CD4-positive, alpha-beta memory T cell (primary cell): ENCODE measurements around the gene ACACA. TPM values are rescaled to one million over a fixed set of nuclear protein-coding genes. Genes with fewer than 3 reads are reported as not detected.

ENCODE experiments used
- CTCF ChIA-PET: fragments of 350-600 bp; sonication (Branson Sonifier 250); formaldehyde crosslinking; loops from one replicate; lab custom pipeline; 2021; ENCODE audit warnings: inconsistent platforms; ENCODE audit not compliant: partially characterized antibody; lab: Charles Lee
- POLR2A ChIA-PET: fragments of 350-600 bp; sonication (Branson Sonifier 250); formaldehyde crosslinking; loops from one replicate; lab custom pipeline; 2021; ENCODE audit not compliant: partially characterized antibody; lab: Charles Lee
- DNase-seq, 5 donors: peaks; one replicate each; pipeline versions ENCODE4 v3.0.0 to v3.0.0-alpha.2; 2020 to 2022; ENCODE audit warnings: mixed read lengths in 1 of 5
- H3K27ac ChIP-seq: one replicate; pipeline ENCODE4 v1.7.0; 2013; ENCODE audit warnings: low read depth, low read length
- H3K27me3 ChIP-seq: 2 replicates; pipeline ENCODE4 v1.7.0; 2013; ENCODE audit warnings: mild to moderate bottlenecking, low read length, moderate library complexity; ENCODE audit not compliant: insufficient read depth
- H3K36me3 ChIP-seq: 2 replicates; pipeline ENCODE4 v1.7.0; 2013; ENCODE audit warnings: mild to moderate bottlenecking, low read length, moderate library complexity; ENCODE audit not compliant: insufficient read depth
- H3K4me1 ChIP-seq: 2 replicates; pipeline ENCODE4 v1.7.0; 2013; ENCODE audit warnings: mild to moderate bottlenecking, low read length, moderate library complexity; ENCODE audit not compliant: insufficient read depth
- H3K4me3 ChIP-seq, 2 donors: one replicate each; pipeline ENCODE4 v1.7.0; 2013; ENCODE audit warnings: low read length in 2 of 2, mild to moderate bottlenecking in 1 of 2
- H3K9me3 ChIP-seq, 2 donors: one replicate each; pipeline ENCODE4 v1.7.0; 2013; ENCODE audit warnings: low read length in 2 of 2, control low read depth in 1 of 2; ENCODE audit not compliant: control insufficient read depth in 1 of 2
- H3K27ac Mint-ChIP-seq, 7 donors: one replicate each; pipeline ENCODE4 v1.8.0; 2020 to 2021; ENCODE audit warnings: mixed read lengths in 7 of 7, mild to moderate bottlenecking in 6 of 7, inconsistent platforms in 3 of 7, moderate library complexity in 3 of 7
- H3K27me3 Mint-ChIP-seq, 2 donors: one replicate each; pipeline ENCODE4 v1.8.0; 2020 to 2021; ENCODE audit warnings: mixed read lengths in 2 of 2
- H3K36me3 Mint-ChIP-seq, 2 donors: one replicate each; pipeline ENCODE4 v1.8.0; 2020 to 2021; ENCODE audit warnings: mixed read lengths in 2 of 2, inconsistent platforms in 1 of 2, mild to moderate bottlenecking in 1 of 2
- H3K4me1 Mint-ChIP-seq, 4 donors: one replicate each; pipeline ENCODE4 v1.8.0; 2020 to 2021; ENCODE audit warnings: mixed read lengths in 4 of 4, mild to moderate bottlenecking in 1 of 4
- H3K4me3 Mint-ChIP-seq, 8 donors: one replicate each; pipeline ENCODE4 v1.8.0; 2020 to 2021; ENCODE audit warnings: mixed read lengths in 8 of 8, mild to moderate bottlenecking in 7 of 8, moderate library complexity in 6 of 8, inconsistent platforms in 3 of 8
- H3K9me3 Mint-ChIP-seq, 8 donors: one replicate each; pipeline ENCODE4 v1.8.0; 2020 to 2021; ENCODE audit warnings: mixed read lengths in 8 of 8, mild to moderate bottlenecking in 5 of 8, inconsistent platforms in 3 of 8, moderate library complexity in 1 of 8
- intact Hi-C: fragments of 100-400 bp; cut with micrococcal nuclease; formaldehyde crosslinking; loops from one replicate; pipeline ENCODE4 v1.15.1; 2023
- polyA plus RNA-seq, 2 donors: library from polyadenylated mRNA; unstranded; fragments of 300-500 nt; fragmentation: Illumina TruSeq; gene quantifications; one replicate each; pipeline ENCODE4 v1.2.3, GENCODE V29; 2021
- total RNA-seq, 2 experiments: library from RNA; stranded (reverse); gene quantifications; one replicate each; pipeline ENCODE4 v1.2.3, GENCODE V29; 2021

Gene ACACA
- total and polyA plus RNA-seq, 4 experiments from 2014 or later, result 4.8 to 15.2 (median 10.1) TPM

DNA sequence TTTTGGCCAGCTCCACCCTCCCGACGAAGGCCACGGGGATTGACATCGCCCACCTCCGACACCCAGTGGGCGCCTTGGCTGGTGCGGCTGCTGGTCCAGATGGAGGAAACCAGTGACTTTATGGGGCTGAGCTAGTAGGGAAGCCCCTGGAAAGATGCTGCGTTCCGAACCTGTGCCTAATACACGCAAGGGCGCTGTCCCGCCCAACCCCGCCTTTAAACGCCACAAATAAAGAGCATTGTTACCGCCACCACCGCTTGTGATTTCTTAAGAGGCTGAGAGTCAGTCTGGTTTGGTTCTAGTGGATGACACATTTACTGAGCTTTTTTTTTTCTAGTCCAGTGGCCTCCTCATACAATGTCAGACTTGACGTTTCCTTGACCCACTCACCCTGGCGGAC, 350.0 kb downstream of the ACACA start:
- no peak overlapping the region for H3K4me3 Mint-ChIP-seq
- Histone ChIP-seq H3K4me3 (no peak overlapping the region), H3K4me1 (no peaks in the 10 kb centered on the region), H3K27me3 (no peaks in the 10 kb centered on the region), H3K27ac (no peak overlapping the region), H3K9me3 (no peaks in the 10 kb centered on the region), H3K36me3 (peaks cover 14% of the 10 kb centered on the region)
- DNase-seq, result no peak
- ChIA-PET CTCF (interaction anchor here (4.6 kb wide), 1 partner anchor 9 kb away, joined by 24 read pairs; no protein-coding TSS in a partner anchor), POLR2A (no interaction called here)
- H3K27me3 Mint-ChIP-seq, result no peaks in the 10 kb centered on the region
- intact Hi-C loops, result no loop called here
- H3K36me3 Mint-ChIP-seq, result peaks cover 33 to 35% of the 10 kb centered on the region in 2 donors
- peak overlapping the region in 1 of 7 donors; percentile 70 for H3K27ac Mint-ChIP-seq
- peaks cover 0 to 2% (median 0%) of the 10 kb centered on the region in 4 donors for H3K4me1 Mint-ChIP-seq
- H3K9me3 Mint-ChIP-seq, result no peaks in the 10 kb centered on the region

DNA sequence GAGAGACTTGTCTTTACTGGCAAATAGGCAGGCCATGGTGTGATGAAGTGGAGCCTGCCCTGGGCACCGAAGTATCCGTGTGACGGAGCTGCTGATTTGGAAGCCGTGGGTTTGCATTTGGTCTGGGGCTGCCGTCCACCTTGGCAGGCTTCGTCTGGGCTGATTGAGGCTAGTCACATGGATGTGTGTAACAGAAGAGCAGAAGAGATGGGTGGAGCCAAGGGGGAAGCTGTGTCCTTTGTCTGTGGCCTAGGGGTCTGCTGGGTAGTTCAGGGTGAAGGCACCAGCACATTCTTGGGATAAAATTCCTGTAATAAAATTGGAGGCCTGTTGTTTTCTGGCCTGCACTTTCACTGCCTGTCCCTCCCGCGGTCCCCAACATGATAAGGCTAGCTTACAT, 351.7 kb downstream of the ACACA start:
- peak overlapping the region in 1 of 7 donors; percentile 60 for H3K27ac Mint-ChIP-seq

GRCh38 chr17:37052450-37052849, 354.2 kb downstream of the ACACA start:
- peaks cover 37 to 44% of the 10 kb centered on the region in 2 donors for H3K36me3 Mint-ChIP-seq
- H3K4me1 Mint-ChIP-seq, result peaks cover 7 to 8% (median 7%) of the 10 kb centered on the region in 4 donors
- DNase-seq, result no peak
- no peak overlapping the region for H3K4me3 ChIP-seq
- ChIA-PET CTCF (no interaction called here), POLR2A (no interaction called here)
- no peaks in the 10 kb centered on the region for H3K4me1 ChIP-seq
- H3K27ac Mint-ChIP-seq, result peak overlapping the region in 4 of 7 donors; percentile 7 to 72 (median 48)
- no peaks in the 10 kb centered on the region for H3K27me3 ChIP-seq
- H3K4me3 Mint-ChIP-seq, result no peak overlapping the region
- H3K36me3 ChIP-seq, result peaks cover 17% of the 10 kb centered on the region
- H3K9me3 ChIP-seq, result no peaks in the 10 kb centered on the region
- intact Hi-C loops, result no loop called here
- H3K27me3 Mint-ChIP-seq, result no peaks in the 10 kb centered on the region
- H3K9me3 Mint-ChIP-seq, result no peaks in the 10 kb centered on the region
- H3K27ac ChIP-seq, result no peak overlapping the region

More for the DNA sequence above, 351.7 kb downstream of the ACACA start:
- H3K4me1 Mint-ChIP-seq, result peaks cover 0 to 2% (median 1%) of the 10 kb centered on the region in 4 donors
- Histone ChIP-seq H3K36me3 (peaks cover 21% of the 10 kb centered on the region), H3K4me3 (no peak overlapping the region), H3K27ac (no peak overlapping the region), H3K9me3 (no peaks in the 10 kb centered on the region), H3K27me3 (no peaks in the 10 kb centered on the region), H3K4me1 (no peaks in the 10 kb centered on the region)
- no peak for DNase-seq
- H3K4me3 Mint-ChIP-seq, result no peak overlapping the region
- ChIA-PET CTCF (no interaction called here), POLR2A (no interaction called here)
- H3K27me3 Mint-ChIP-seq, result no peaks in the 10 kb centered on the region
- H3K9me3 Mint-ChIP-seq, result no peaks in the 10 kb centered on the region
- intact Hi-C loops, result no loop called here
- H3K36me3 Mint-ChIP-seq, result peaks cover 35 to 36% of the 10 kb centered on the region in 2 donors

- H3K36me3 Mint-ChIP-seq, result peaks cover 34 to 43% of the 10 kb centered on the region in 2 donors
These were observed 354.8 kb downstream of the ACACA start for GRCh38 chr17:37051833-37052232.

GRCh38 chr17:37051381-37051780, 355.3 kb downstream of the ACACA start:
- no peak overlapping the region for H3K27ac ChIP-seq
- H3K36me3 ChIP-seq, result peaks cover 10% of the 10 kb centered on the region
- Mint-ChIP-seq H3K27ac (no peak overlapping the region), H3K4me3 (no peak overlapping the region), H3K9me3 (no peaks in the 10 kb centered on the region), H3K4me1 (peaks cover 8 to 9% (median 9%) of the 10 kb centered on the region in 4 donors), H3K27me3 (no peaks in the 10 kb centered on the region), H3K36me3 (peaks cover 30 to 38% of the 10 kb centered on the region in 2 donors)
- H3K9me3 ChIP-seq, result no peaks in the 10 kb centered on the region
- DNase-seq, result no peak
- ChIA-PET CTCF (no interaction called here), POLR2A (no interaction called here)
- H3K27me3 ChIP-seq, result no peaks in the 10 kb centered on the region
- intact Hi-C loops, result no loop called here
- H3K4me1 ChIP-seq, result no peaks in the 10 kb centered on the region
- H3K4me3 ChIP-seq, result no peak overlapping the region

More at GRCh38 chr17:37051833-37052232, 354.8 kb downstream of the ACACA start:
- Histone ChIP-seq H3K27me3 (no peaks in the 10 kb centered on the region), H3K4me3 (no peak overlapping the region), H3K36me3 (peaks cover 14% of the 10 kb centered on the region), H3K4me1 (no peaks in the 10 kb centered on the region), H3K9me3 (no peaks in the 10 kb centered on the region), H3K27ac (no peak overlapping the region)
- Mint-ChIP-seq H3K4me3 (no peak overlapping the region), H3K9me3 (no peaks in the 10 kb centered on the region), H3K4me1 (peaks cover 8 to 9% (median 9%) of the 10 kb centered on the region in 4 donors), H3K27me3 (no peaks in the 10 kb centered on the region), H3K27ac (peak overlapping the region in 1 of 7 donors; percentile 36)
- ChIA-PET CTCF (no interaction called here), POLR2A (no interaction called here)
- DNase-seq, result no peak
- intact Hi-C loops, result no loop called here

- Histone ChIP-seq H3K4me3 (no peak overlapping the region), H3K9me3 (no peaks in the 10 kb centered on the region), H3K4me1 (no peaks in the 10 kb centered on the region), H3K27me3 (no peaks in the 10 kb centered on the region), H3K36me3 (peaks cover 7% of the 10 kb centered on the region), H3K27ac (no peak overlapping the region)
- DNase-seq, result no peak
- Mint-ChIP-seq H3K27ac (no peak overlapping the region), H3K36me3 (peaks cover 25 to 34% of the 10 kb centered on the region in 2 donors), H3K27me3 (no peaks in the 10 kb centered on the region), H3K4me1 (peaks cover 8 to 9% (median 9%) of the 10 kb centered on the region in 4 donors), H3K4me3 (no peak overlapping the region), H3K9me3 (no peaks in the 10 kb centered on the region)
- ChIA-PET POLR2A (no interaction called here), CTCF (no interaction called here)
- intact Hi-C loops, result no loop called here
These were observed 355.7 kb downstream of the ACACA start for GRCh38 chr17:37050920-37051319.

- H3K4me1 ChIP-seq, result no peaks in the 10 kb centered on the region
- Mint-ChIP-seq H3K36me3 (peaks cover 10 to 32% of the 10 kb centered on the region in 2 donors), H3K4me3 (no peak overlapping the region), H3K27ac (no peak overlapping the region), H3K27me3 (no peaks in the 10 kb centered on the region), H3K9me3 (no peaks in the 10 kb centered on the region), H3K4me1 (peaks cover 7 to 9% (median 8%) of the 10 kb centered on the region in 4 donors)
- ChIA-PET CTCF (interaction anchor here (1.0 to 5.6 kb wide), 9 partner anchors 9 to 446 kb away, joined by 3 to 62 read pairs (median 10); partner anchors contain the start of gene MRM1), POLR2A (no interaction called here)
- no peaks in the 10 kb centered on the region for H3K27me3 ChIP-seq
- H3K36me3 ChIP-seq, result peaks cover 7% of the 10 kb centered on the region
- intact Hi-C loops, result no loop called here
- H3K9me3 ChIP-seq, result no peaks in the 10 kb centered on the region
- H3K4me3 ChIP-seq, result no peak overlapping the region
- no peak for DNase-seq
- H3K27ac ChIP-seq, result no peak overlapping the region
These were observed 357.8 kb downstream of the ACACA start for GRCh38 chr17:37048811-37049210.
